ENCODE results near the gene LSM5.

The LSM5 gene

GRCh38 chr7:32496052-32496813 is 6.1 kb upstream of the LSM5 start:
- Histone ChIP-seq H3K27ac (peak overlapping the region; percentile 99 to 100), H3K36me3 (no peaks in the 10 kb centered on the region), H3K4me1 (peaks cover 0 to 28% (median 18%) of the 10 kb centered on the region in 4 donors), H3K4me3 (peak overlapping the region; percentile 99 to 100), H3K27me3 (no peaks in the 10 kb centered on the region), H3K9me3 (no peaks in the 10 kb centered on the region)
- DNase-seq: no peak
- intact Hi-C loops (cut with DNase I; ENCODE audit: low total_unique reads): loop anchor here (10.0 kb wide), 1 partner anchor 569 kb away; the partner anchor contains the start of gene NT5C3A
- no peak for TF ChIP-seq CTCF (IDR thresholded peaks at IDR 0.05)

DNA sequence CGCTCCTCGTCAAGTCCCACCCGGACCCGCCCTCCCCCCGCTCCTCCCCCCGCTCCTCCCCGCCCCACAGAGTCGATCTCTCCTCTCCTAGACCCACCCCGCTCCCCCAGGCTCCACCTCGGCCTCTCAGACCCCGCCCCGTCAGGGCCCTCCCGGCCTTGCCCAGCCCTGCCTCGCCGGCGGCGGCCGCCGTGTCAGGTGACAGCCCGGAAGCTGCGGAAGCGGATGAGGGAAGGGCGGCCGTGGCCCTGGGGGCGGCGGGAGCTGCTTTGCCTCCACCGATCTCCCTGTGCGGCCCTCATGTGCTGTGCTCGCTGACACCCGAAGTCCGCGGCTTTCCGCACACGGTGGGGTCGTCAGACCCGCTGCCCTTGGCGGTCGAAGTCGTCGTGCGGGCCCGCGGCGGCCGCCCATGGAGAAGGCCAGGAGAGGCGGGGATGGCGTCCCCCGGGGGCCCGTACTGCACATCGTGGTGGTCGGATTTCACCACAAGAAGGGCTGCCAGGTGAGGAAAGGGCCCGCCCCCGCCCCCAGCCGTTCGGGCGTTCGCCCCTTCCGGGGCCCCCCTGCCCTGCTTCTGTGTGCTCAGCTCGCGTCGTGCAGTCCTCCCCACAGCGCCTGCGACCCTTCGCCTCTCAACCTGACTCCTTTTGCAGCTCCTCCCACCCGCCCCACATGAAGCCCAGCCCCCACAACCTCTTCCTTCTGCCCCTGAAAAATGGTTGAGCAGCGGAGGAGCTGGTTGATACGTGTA is 5.3 kb upstream of the LSM5 start, which contains the start of gene AVL9:
AVL9 (plus strand) TSS at position 192 of the 754 bp plus-strand sequence; CDS start at position 413, 221 bp downstream.
- no peak for TF ChIP-seq CTCF (IDR thresholded peaks at IDR 0.05)
- Histone ChIP-seq H3K27me3 (no peaks in the 10 kb centered on the region), H3K4me3 (peak within 1 kb of the TSS; percentile 99 to 100), H3K27ac (peak within 1 kb of the TSS; percentile 99 to 100), H3K36me3 (no peaks in the 10 kb centered on the region), H3K4me1 (peaks cover 0 to 23% (median 13%) of the 10 kb centered on the region in 4 donors), H3K9me3 (no peaks in the 10 kb centered on the region)
- intact Hi-C loops (cut with DNase I; ENCODE audit: low total_unique reads): loop anchor here (10.0 kb wide), 1 partner anchor 569 kb away; the partner anchor contains the start of gene NT5C3A
- peak; percentile 98 to 99 for DNase-seq

DNA sequence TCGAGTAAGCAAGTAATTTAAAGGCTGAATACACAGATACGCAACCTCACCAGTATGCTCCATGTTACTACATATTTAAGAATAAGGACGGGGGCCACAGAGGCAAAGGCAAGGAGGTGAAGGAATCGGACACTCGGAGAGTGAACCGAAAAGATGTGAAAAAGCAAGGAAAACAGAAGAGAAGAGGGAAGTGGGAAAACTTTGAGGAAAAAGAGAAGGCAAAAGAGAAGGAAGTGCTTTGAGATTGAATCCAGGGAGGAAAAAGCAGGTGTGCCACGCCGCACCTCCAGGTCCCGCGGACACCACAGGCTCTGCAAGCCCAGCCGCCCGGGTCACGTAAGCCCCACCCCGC is 4.7 kb upstream of the LSM5 start:
- Histone ChIP-seq H3K4me3 (peak overlapping the region; percentile 99 to 100), H3K9me3 (no peaks in the 10 kb centered on the region), H3K27me3 (no peaks in the 10 kb centered on the region), H3K27ac (peak overlapping the region; percentile 99 to 100), H3K4me1 (peaks cover 0 to 21% (median 13%) of the 10 kb centered on the region in 4 donors), H3K36me3 (no peaks in the 10 kb centered on the region)
- no peak for TF ChIP-seq CTCF (IDR thresholded peaks at IDR 0.05)
- intact Hi-C loops (cut with DNase I; ENCODE audit: low total_unique reads): loop anchor here (5.0 to 10.0 kb wide), 2 partner anchors 397 to 570 kb away; partner anchors contain the start of genes KBTBD2 and NT5C3A
- DNase-seq: no peak

GRCh38 chr7:32489788-32490126 is 423 bp downstream of the LSM5 start:
- no peak for DNase-seq
- Histone ChIP-seq H3K27ac (peak overlapping the region; percentile 79 to 84), H3K4me1 (peaks cover 0 to 21% (median 17%) of the 10 kb centered on the region in 4 donors), H3K27me3 (no peaks in the 10 kb centered on the region), H3K9me3 (no peaks in the 10 kb centered on the region), H3K4me3 (peak overlapping the region; percentile 76 to 81), H3K36me3 (peaks cover 7 to 23% (median 13%) of the 10 kb centered on the region in 3 donors)
- no peak for TF ChIP-seq CTCF (IDR thresholded peaks at IDR 0.05)
- intact Hi-C loops (cut with DNase I; ENCODE audit: low total_unique reads): loop anchor here (5.0 to 10.0 kb wide), 2 partner anchors 403 to 575 kb away; partner anchors contain the start of genes KBTBD2 and NT5C3A

GRCh38 chr7:32481921-32482320 is 8.3 kb downstream of the LSM5 start:
- no peak for TF ChIP-seq CTCF (IDR thresholded peaks at IDR 0.05)
- intact Hi-C loops (cut with DNase I; ENCODE audit: low total_unique reads): no loop called here
- Histone ChIP-seq H3K4me1 (no peaks in the 10 kb centered on the region), H3K36me3 (peaks cover 5 to 20% (median 6%) of the 10 kb centered on the region in 3 donors), H3K4me3 (no peak overlapping the region), H3K27me3 (no peaks in the 10 kb centered on the region), H3K27ac (no peak overlapping the region), H3K9me3 (no peaks in the 10 kb centered on the region)
- no peak for DNase-seq
